ENCODE measurements around the gene MYO5A.

Gene MYO5A

DNA sequence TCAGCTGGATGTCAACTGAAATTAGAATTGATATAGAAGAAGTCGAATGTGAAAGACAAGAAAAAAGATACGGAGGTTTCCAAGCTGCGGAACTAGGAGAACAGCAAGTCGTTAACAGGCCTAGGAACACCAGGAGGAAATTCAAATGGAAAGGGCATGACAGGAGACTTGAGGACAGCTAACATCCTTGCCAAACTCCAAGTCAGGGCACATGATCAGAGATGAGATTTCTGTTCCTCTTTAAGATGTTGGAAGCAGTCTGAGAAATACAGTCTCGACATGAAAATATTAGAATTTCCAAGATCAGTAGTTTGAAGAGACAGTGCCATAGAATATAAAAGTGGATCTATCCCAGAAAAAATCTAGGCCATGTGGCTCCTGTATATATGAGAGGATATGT is 5.0 kb downstream of the MYO5A start:
- FAIRE-seq (no peak), DNase-seq (ENCODE audit: insufficient read length, low spot score) (no peak)
- TF ChIP-seq, protein P1, sequence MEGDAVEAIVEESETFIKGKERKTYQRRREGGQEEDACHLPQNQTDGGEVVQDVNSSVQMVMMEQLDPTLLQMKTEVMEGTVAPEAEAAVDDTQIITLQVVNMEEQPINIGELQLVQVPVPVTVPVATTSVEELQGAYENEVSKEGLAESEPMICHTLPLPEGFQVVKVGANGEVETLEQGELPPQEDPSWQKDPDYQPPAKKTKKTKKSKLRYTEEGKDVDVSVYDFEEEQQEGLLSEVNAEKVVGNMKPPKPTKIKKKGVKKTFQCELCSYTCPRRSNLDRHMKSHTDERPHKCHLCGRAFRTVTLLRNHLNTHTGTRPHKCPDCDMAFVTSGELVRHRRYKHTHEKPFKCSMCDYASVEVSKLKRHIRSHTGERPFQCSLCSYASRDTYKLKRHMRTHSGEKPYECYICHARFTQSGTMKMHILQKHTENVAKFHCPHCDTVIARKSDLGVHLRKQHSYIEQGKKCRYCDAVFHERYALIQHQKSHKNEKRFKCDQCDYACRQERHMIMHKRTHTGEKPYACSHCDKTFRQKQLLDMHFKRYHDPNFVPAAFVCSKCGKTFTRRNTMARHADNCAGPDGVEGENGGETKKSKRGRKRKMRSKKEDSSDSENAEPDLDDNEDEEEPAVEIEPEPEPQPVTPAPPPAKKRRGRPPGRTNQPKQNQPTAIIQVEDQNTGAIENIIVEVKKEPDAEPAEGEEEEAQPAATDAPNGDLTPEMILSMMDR (IDR thresholded peaks at IDR 0.05; ENCODE audit: insufficient read depth, missing control alignments): no peak

GRCh38 chr15:52523192-52523591 is 5.5 kb downstream of the MYO5A start:
- FAIRE-seq: no peak
- DNase-seq (ENCODE audit: insufficient read length, low spot score): no peak
- TF ChIP-seq, protein P1 (IDR thresholded peaks at IDR 0.05; ENCODE audit: insufficient read depth, missing control alignments): no peak

DNA sequence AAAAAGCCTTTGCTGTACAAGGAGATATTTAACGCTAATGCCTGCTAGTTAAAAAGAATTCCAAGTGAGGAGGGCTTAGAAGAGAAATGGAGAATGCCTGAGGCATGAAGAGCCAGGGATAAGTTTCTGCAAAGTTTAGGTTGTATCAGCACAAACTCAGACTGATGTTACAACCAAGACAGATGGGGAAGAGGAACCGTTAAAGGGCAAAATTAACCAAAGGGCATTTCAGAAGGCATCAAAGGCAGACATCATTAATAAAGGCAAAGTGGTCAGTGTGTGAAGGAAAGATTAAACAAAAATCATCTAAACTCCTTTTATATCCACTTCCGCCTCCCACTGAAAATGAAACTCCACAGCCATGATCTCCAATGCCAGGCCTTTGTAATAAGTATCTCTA is 7.0 kb downstream of the MYO5A start:
- DNase-seq (ENCODE audit: insufficient read length, low spot score) (no peak), FAIRE-seq (no peak)
- TF ChIP-seq, protein P1 (IDR thresholded peaks at IDR 0.05; ENCODE audit: insufficient read depth, missing control alignments): no peak

- FAIRE-seq: no peak
Measured at GRCh38 chr15:52520421-52520820, 8.3 kb downstream of the MYO5A start.

DNA sequence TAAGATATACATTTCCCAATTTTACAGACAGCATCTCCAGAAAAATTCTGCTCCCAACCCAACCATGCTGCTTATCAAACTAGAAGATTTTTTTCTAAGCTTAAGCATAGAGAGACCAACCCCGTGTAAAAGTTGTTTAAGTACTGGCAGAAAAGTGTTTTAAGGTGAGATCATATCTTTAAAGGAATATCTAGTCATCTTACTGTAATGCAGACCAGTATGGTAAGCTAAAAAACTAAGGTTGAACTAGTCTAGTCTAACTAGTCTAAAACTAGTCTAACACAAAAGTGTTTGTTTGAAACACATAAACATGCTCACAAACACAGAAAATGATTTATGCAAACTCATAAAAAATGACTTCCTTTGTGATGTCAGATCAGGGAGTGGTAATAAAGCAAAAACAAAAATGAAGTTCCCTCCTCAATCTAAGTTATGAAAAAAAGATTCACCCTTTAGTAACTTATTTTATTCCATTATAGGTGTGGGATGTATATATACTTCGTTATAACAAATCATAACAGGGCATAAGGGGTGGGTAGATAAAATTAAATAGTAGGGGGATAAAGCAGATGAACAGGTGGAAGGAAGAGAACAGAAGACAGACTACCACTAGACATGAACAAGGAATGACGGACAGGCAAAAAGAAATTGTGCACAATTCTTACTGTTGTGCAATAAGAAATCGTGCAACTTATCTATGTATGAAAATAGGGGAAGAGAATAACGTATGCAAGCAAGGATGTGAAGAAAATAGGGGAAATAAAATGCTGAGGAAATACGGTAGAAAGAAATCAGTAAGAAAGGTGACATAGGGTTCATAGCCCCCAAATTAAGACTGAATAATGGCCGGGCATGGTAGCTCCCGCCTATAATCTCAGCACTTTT is 10.0 kb downstream of the MYO5A start:
- TF ChIP-seq, protein P1 (IDR thresholded peaks at IDR 0.05; ENCODE audit: insufficient read depth, missing control alignments): no peak
- FAIRE-seq (no peak), DNase-seq (ENCODE audit: insufficient read length, low spot score) (no peak)

More at GRCh38 chr15:52520421-52520820, 8.3 kb downstream of the MYO5A start:
- TF ChIP-seq, protein P1 (IDR thresholded peaks at IDR 0.05; ENCODE audit: insufficient read depth, missing control alignments): no peak
- no peak for DNase-seq (ENCODE audit: insufficient read length, low spot score)

- FAIRE-seq (no peak), DNase-seq (ENCODE audit: insufficient read length, low spot score) (no peak)
- TF ChIP-seq, protein P1 (IDR thresholded peaks at IDR 0.05; ENCODE audit: insufficient read depth, missing control alignments): no peak
Measured at GRCh38 chr15:52517014-52517413, 11.7 kb downstream of the MYO5A start.

DNA sequence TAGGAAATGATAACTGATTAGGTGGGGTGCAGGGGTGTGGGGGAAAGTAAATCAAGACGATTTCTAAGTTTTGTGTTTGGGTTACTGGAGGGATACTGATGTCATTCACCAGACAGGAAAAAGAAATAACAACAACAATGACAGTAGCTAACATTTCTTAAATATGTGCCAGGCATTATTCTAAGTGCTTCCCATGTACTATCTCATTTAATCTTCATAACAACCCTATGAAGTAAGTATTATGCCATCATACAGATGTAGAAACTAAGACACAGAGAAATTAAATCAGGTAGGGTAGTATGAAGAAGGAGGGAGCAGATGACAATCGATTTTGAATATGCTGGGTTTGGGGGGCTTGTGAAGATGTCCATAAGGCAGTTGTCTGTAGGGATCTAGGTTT is 13.3 kb downstream of the MYO5A start:
- DNase-seq (ENCODE audit: insufficient read length, low spot score) (no peak), FAIRE-seq (no peak)
- TF ChIP-seq, protein P1 (IDR thresholded peaks at IDR 0.05; ENCODE audit: insufficient read depth, missing control alignments): no peak
